ENCODE results near the gene SLC25A47.
A peak's percentile ranks its signal among the peaks of the same experiment; 100 is the strongest.

The SLC25A47 gene

GRCh38 chr14:100312877-100313400, 10.2 kb upstream of the SLC25A47 start:
- in situ Hi-C loops (cut with MboI; ENCODE audit: low sequenced_read_pairs, unreplicated experiment), result no loop called here
- no peak for TF ChIP-seq CTCF (IDR thresholded peaks at IDR 0.05; ENCODE audit: borderline replicate concordance, control extremely low read depth, extremely low read depth, insufficient read depth, missing control alignments)

GRCh38 chr14:100313464-100314230, 9.5 kb upstream of the SLC25A47 start:
- TF ChIP-seq CTCF (IDR thresholded peaks at IDR 0.05; ENCODE audit: borderline replicate concordance, control extremely low read depth, extremely low read depth, insufficient read depth, missing control alignments), result no peak
- DNase-seq (ENCODE audit: low spot score), result no peak
- in situ Hi-C loops (cut with MboI; ENCODE audit: low sequenced_read_pairs, unreplicated experiment), result no loop called here

More at GRCh38 chr14:100312877-100313400, 10.2 kb upstream of the SLC25A47 start:
- DNase-seq (ENCODE audit: low spot score), result no peak

DNA sequence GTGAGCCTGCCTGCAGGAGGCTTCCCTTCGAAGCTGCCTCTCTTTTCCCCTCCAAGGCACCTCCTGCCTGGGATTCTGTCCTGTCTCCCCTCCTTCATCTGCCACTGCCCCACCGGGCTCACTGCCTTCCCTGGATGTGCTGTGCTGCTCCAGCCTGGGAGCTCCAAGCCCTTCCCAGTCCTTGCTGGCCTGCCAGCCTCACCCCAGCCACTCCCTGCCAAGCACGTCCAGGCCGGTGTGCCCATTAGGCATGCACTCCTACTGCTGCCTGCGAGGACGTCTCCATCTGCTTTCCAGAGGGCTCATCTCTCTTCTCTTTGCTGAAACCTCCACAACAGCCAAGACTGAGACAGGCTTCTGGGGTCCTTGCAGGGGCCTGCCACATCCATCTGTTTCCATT, 8.4 kb upstream of the SLC25A47 start:
- DNase-seq (ENCODE audit: low spot score), result no peak
- in situ Hi-C loops (cut with MboI; ENCODE audit: low sequenced_read_pairs, unreplicated experiment), result no loop called here

GRCh38 chr14:100317389-100317788, 5.8 kb upstream of the SLC25A47 start:
- DNase-seq (ENCODE audit: low spot score), result no peak
- no peak for TF ChIP-seq CTCF (IDR thresholded peaks at IDR 0.05; ENCODE audit: borderline replicate concordance, control extremely low read depth, extremely low read depth, insufficient read depth, missing control alignments)
- in situ Hi-C loops (cut with MboI; ENCODE audit: low sequenced_read_pairs, unreplicated experiment), result no loop called here

More for the DNA sequence above, 8.4 kb upstream of the SLC25A47 start:
- TF ChIP-seq CTCF (IDR thresholded peaks at IDR 0.05; ENCODE audit: borderline replicate concordance, control extremely low read depth, extremely low read depth, insufficient read depth, missing control alignments), result no peak

DNA sequence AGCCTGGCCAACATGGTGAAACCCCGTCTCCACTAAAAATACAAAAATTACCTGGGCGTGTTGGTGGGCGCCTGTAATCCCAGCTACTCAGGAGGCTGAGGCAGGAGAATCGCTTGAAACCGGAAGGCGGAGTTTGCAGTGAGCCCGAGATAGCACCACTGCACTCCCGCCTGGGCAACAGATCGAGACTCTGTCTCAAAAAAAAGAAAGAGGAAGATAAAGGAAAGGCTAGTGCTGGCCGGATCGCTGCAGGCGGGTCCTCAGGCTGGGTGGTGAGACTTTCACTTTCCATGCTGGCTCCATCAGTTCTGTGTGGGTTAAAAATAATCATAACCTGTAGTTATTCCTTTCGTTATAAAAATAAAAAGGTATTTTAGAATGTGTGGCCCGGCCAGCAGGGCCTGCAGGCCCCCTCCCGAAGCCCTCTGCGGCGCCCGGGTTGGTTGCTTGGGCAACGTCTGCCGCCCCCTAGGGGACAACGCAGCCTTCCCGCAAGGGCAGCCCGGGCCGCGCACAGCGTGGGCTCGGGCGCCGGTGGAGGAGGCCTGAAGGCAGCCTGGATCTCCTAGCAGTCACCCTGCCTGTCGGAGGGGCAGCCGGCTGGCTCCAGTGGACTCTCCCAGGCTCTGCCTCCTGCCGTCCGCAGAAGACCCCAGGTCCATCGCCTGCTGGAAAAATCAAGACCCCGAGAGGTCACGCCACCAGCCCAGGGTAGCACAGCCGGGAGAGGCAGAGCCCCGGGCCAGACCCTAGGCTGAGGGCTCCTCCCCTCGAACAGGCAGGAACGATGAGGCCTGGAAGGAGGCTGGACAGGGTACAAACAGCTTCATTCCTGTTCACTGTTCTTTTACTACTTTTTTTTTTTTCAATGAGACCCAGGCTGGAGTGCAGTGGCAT, 5.0 kb upstream of the SLC25A47 start:
- DNase-seq (ENCODE audit: low spot score), result peak; percentile 88
- in situ Hi-C loops (cut with MboI; ENCODE audit: low sequenced_read_pairs, unreplicated experiment), result no loop called here

More for the DNA sequence above, 5.0 kb upstream of the SLC25A47 start:
- TF ChIP-seq CTCF (IDR thresholded peaks at IDR 0.05; ENCODE audit: borderline replicate concordance, control extremely low read depth, extremely low read depth, insufficient read depth, missing control alignments), result peak; percentile 78
